Measurements from ENCODE around the gene TMEM229A.

DNA sequence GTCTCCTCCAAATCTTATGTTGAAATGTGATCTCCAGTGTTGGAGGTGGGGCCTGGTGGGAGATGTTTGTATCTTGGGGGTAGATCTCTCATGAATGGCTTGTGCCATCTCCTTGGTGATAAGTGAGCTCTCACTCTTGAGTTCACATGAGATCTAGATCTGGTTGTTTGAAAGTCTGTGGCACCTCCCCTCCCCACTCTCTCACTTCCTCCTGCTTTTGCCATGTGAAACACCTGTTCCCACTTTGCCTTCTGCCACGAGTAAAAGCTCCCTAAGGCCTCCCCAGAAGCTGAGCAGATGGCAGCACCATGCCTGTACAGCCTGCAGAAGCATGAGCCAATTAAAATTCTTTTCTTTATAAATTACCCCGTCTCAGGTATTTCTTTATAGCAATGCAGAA lies 23.5 kb downstream of the TMEM229A start:
- TF ChIP-seq ZNF274 (IDR thresholded peaks at IDR 0.05; ENCODE audit: low read depth, low read length): no peak
- TF ChIP-seq YY1 (IDR thresholded peaks at IDR 0.05; ENCODE audit: insufficient read depth, insufficient read length): no peak
